OCI-LY3 (cell line): Measurements from ENCODE around the gene RTKN.

ENCODE experiments used
- H2AFZ ChIP-seq: fragments of 200-600, 300-600 bp; shearing (Covaris generic); 2 replicates; pipeline ENCODE4 v1.6.0; 2014; ENCODE audit warnings: antibody characterized with exemption, low read depth, low read length
- H3K27ac ChIP-seq: fragments of 200-600, 300-600 bp; sonication (generic); 2 replicates; pipeline ENCODE4 v1.5.1; 2014; ENCODE audit warnings: mild to moderate bottlenecking, low read length, moderate library complexity, mixed read lengths
- H3K27me3 ChIP-seq: fragments of 200-600, 300-600 bp; sonication (generic); 2 replicates; pipeline ENCODE4 v1.6.1; 2014; ENCODE audit warnings: low read depth, low read length, mixed read lengths
- H3K36me3 ChIP-seq: fragments of 200-600, 300-600 bp; sonication (generic); replicated peaks from 2 replicates; pipeline ENCODE3; 2014; ENCODE audit warnings: low read depth, low read length, mixed read lengths
- H3K4me1 ChIP-seq: fragments of 300-600, 200-600 bp; sonication (generic); 2 replicates; pipeline ENCODE4 v1.6.1; 2014; ENCODE audit warnings: low read length, mixed read lengths
- H3K4me2 ChIP-seq: fragments of 200-600, 300-600 bp; sonication (generic); 2 replicates; pipeline ENCODE4 v1.6.1; 2014; ENCODE audit warnings: low read length, mixed read lengths
- H3K4me3 ChIP-seq: fragments of 300-600, 200-600 bp; sonication (generic); 2 replicates; pipeline ENCODE4 v1.5.1; 2014; ENCODE audit warnings: antibody characterized with exemption, mild to moderate bottlenecking, low read length, moderate library complexity
- H3K79me2 ChIP-seq: fragments of 300-600, 200-600 bp; shearing (Covaris generic); 2 replicates; pipeline ENCODE4 v1.6.1; 2014; ENCODE audit warnings: mild to moderate bottlenecking, low read length, mixed read lengths
- H3K9ac ChIP-seq: fragments of 300-600, 200-600 bp; shearing (Covaris generic); 2 replicates; pipeline ENCODE4 v1.6.0; 2014; ENCODE audit warnings: mild to moderate bottlenecking, low read length, moderate library complexity
- H3K9me3 ChIP-seq: fragments of 200-600, 300-600 bp; shearing (Covaris generic); 2 replicates; pipeline ENCODE4 v1.6.1; 2014; ENCODE audit warnings: low read length, mixed read lengths; ENCODE audit not compliant: insufficient read depth
- H4K20me1 ChIP-seq: fragments of 200-600, 300-600 bp; sonication (generic); 2 replicates; pipeline ENCODE4 v1.6.1; 2016; ENCODE audit warnings: low read length, mixed read lengths; ENCODE audit not compliant: insufficient read depth
- EZH2phosphoT487 ChIP-seq: fragments of 200-600 bp; shearing (Covaris generic); IDR thresholded peaks from 2 replicates; pipeline ENCODE4 v1.6.1; 2018; ENCODE audit warnings: antibody characterized with exemption, mixed run types, low read depth
- TF ChIP-seq, protein P1 (sequence below): fragments of 200-600, 300-600 bp; sonication (generic); IDR thresholded peaks from 2 replicates; pipeline ENCODE4 v1.5.1; 2014; ENCODE audit warnings: antibody characterized with exemption, low read length, low read depth

RTKN gene

DNA sequence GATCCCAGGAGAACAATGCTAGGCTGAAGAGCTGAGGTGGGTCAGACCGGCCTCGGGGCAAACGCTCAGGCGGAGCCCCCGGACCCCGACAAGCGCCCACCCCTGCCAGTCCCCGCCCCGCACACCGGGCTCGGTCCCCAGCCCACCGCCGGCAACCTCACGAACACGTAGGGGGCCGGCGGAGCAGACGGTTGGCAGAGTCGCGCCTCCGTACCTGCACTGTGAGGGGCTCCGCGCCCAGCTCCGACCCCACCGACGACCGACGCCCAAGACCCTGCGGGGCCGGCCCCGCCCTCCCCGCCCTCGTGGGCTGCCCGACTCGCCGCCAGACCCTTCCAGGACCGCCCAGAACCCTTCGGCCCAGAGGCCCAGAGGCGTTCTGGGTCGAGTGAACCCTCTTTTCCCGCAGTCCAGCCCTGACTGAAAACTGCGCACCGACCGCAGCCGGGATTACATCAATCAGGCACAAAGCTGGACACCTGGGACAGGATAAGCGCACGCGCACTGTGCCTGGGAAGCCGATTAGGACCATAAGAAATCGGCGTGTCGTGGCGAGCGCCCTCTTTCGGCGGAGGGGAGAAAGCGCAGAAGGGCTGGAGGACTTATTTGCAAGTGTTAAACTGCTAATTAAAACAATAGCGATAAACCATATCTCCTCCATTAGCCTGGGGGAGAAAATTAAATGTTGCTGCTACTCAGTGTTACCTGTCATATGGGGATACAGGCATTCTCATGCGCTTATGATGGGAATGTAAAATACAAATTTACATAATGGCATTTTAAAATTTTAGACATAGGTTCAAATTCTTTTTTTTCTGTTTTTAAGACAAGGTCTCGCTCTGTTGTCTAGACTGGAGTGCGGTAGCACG is 49.9 kb downstream of the RTKN start:
- H3K27me3 ChIP-seq = no peaks in the 10 kb centered on the region
- no peaks in the 10 kb centered on the region for H3K9me3 ChIP-seq
- H3K4me2 ChIP-seq = peak overlapping the region; percentile 93
- peak overlapping the region; percentile 97 for H2AFZ ChIP-seq
- peaks cover 11% of the 10 kb centered on the region for H3K4me1 ChIP-seq
- no peaks in the 10 kb centered on the region for H3K36me3 ChIP-seq
- peaks cover 3% of the 10 kb centered on the region; the same call in 1 of the 2 replicates for H4K20me1 ChIP-seq
- H3K4me3 ChIP-seq = peak overlapping the region; percentile 89
- TF ChIP-seq, protein P1, sequence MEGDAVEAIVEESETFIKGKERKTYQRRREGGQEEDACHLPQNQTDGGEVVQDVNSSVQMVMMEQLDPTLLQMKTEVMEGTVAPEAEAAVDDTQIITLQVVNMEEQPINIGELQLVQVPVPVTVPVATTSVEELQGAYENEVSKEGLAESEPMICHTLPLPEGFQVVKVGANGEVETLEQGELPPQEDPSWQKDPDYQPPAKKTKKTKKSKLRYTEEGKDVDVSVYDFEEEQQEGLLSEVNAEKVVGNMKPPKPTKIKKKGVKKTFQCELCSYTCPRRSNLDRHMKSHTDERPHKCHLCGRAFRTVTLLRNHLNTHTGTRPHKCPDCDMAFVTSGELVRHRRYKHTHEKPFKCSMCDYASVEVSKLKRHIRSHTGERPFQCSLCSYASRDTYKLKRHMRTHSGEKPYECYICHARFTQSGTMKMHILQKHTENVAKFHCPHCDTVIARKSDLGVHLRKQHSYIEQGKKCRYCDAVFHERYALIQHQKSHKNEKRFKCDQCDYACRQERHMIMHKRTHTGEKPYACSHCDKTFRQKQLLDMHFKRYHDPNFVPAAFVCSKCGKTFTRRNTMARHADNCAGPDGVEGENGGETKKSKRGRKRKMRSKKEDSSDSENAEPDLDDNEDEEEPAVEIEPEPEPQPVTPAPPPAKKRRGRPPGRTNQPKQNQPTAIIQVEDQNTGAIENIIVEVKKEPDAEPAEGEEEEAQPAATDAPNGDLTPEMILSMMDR = peak; percentile 95
- TF ChIP-seq EZH2phosphoT487 = no peak
- peaks cover 35% of the 10 kb centered on the region for H3K79me2 ChIP-seq
- peak overlapping the region; percentile 76 for H3K27ac ChIP-seq
- H3K9ac ChIP-seq = peak overlapping the region; percentile 81

DNA sequence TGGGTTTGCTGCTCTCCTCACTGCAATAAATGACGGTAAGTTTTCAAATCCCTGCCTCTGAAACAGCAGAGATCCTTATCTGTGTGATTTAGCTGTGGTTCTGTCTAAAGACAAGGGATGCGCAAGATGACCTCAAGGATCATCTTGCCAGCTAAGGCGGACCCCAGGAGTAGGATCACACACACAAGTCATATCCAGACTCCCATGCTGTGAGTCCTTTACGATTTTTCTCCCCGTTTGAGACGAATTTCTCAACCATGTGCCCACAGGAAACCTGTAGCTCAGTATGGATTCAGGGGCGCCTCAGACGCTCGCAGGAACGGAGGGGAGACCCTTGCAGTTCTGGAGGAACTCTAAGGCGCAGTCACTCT is 50.5 kb downstream of the RTKN start:
- Histone ChIP-seq H3K9me3 (no peaks in the 10 kb centered on the region), H3K27me3 (no peaks in the 10 kb centered on the region), H3K4me3 (peak overlapping the region; percentile 89), H3K4me1 (peaks cover 11% of the 10 kb centered on the region), H4K20me1 (peaks cover 3% of the 10 kb centered on the region; the same call in 1 of the 2 replicates), H3K79me2 (peaks cover 35% of the 10 kb centered on the region), H3K36me3 (no peaks in the 10 kb centered on the region), H3K4me2 (peak overlapping the region; percentile 93), H3K9ac (peak overlapping the region; percentile 81), H3K27ac (no peak overlapping the region), H2AFZ (peak overlapping the region; percentile 97)
- TF ChIP-seq EZH2phosphoT487 = no peak
- TF ChIP-seq, protein P1 = no peak

DNA sequence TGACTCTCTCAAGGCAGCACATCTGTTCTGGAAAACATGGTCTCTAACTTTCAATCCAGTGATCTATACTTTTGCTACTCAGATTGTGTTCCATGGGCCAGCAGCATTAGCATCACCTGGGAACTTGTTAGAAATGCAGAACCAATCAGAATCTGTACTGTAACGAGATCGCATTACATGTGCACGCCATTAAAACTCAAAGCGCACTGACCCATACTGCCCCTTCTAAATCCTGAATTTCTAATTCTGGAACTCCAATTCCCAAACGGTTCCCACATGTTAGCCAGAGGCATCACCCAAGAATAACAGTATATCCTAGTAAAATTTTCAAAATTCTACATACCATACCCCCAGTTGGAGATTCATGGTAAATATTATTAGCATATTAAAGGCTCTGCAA is 51.1 kb downstream of the RTKN start:
- TF ChIP-seq, protein P1 = no peak
- TF ChIP-seq EZH2phosphoT487 = no peak
- Histone ChIP-seq H3K4me3 (peak overlapping the region; percentile 89), H3K4me2 (peak overlapping the region; percentile 93), H3K79me2 (peaks cover 35% of the 10 kb centered on the region), H2AFZ (no peak overlapping the region), H3K9ac (peak overlapping the region; percentile 81), H3K27ac (no peak overlapping the region), H3K9me3 (no peaks in the 10 kb centered on the region), H3K4me1 (peaks cover 11% of the 10 kb centered on the region), H3K27me3 (no peaks in the 10 kb centered on the region), H4K20me1 (peaks cover 3% of the 10 kb centered on the region; the same call in 1 of the 2 replicates), H3K36me3 (no peaks in the 10 kb centered on the region)

DNA sequence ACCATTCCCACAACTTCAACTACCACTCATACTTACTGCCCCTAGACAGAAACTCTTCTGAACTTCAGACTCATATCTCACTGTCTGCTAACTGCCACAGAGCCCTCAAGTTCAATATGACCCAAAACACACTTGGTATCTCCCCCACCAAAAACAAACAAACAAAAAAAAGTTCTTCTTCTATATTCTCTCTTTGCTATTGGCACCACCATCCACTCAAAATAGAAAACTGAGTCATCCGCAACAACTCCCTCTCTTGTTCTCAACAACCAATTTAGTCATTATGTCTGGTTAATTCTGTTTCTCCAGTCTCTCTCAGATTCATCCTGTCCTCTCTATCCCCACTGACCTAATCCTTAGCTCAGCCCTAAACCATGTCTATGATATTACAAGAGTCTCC is 54.4 kb downstream of the RTKN start:
- peaks cover 8% of the 10 kb centered on the region for H3K36me3 ChIP-seq
- no peak overlapping the region for H2AFZ ChIP-seq
- peaks cover 35% of the 10 kb centered on the region for H3K79me2 ChIP-seq
- no peak overlapping the region for H3K4me3 ChIP-seq
- H3K4me2 ChIP-seq = no peak overlapping the region
- peaks cover 11% of the 10 kb centered on the region for H3K4me1 ChIP-seq
- peaks cover 3% of the 10 kb centered on the region; the same call in 1 of the 2 replicates for H4K20me1 ChIP-seq
- no peaks in the 10 kb centered on the region for H3K27me3 ChIP-seq
- no peak overlapping the region for H3K9ac ChIP-seq
- H3K9me3 ChIP-seq = no peaks in the 10 kb centered on the region
- TF ChIP-seq, protein P1 = no peak
- no peak for TF ChIP-seq EZH2phosphoT487
- no peak overlapping the region for H3K27ac ChIP-seq
